ENCODE data around the gene ARMC7.
"Not testable (repeated sequence)": the region's sequence is repeated elsewhere in the genome, so short reads cannot be mapped to it uniquely, and the experiment has no call there.

Gene ARMC7

DNA sequence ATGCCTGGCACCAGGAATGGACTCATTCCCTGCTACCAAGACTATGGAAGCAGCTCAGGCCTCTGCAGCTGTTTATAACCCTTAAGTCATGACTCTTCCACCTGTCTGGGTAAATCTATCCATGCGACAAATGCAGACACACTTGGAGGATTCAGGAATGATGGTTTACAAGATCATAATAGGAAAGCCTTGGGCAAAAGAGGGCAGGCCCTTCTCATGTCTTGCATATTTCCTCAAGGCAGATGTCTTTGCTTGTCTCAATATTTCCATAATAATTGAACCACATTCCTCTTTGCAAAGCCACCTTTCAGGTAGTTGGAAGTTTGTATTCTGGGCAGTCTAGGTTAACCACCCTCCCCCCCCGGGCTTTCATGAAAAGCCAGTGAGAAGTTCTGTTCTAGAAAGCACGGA is 45.4 kb downstream of the ARMC7 start:
- FAIRE-seq, result no peak

DNA sequence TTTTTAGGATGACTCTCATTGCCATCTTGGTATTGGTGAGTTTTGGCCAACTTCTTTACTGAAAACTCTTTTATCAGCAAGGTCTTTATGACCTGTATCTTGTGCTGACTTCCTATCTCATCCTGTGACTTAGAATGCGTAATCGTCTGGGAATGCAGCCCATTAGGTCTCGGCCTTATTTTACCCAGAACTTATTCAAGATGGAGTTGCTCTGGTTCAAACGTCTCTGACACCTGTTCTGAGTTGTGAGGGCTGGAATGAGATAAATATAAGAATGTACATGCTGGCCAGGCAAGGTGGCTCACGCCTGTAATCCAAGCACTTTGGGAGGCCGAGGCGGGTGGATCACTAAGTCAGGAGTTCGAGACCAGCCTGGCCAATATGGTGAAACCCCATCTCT is 48.7 kb downstream of the ARMC7 start:
- FAIRE-seq, result not testable (repeated sequence)

DNA sequence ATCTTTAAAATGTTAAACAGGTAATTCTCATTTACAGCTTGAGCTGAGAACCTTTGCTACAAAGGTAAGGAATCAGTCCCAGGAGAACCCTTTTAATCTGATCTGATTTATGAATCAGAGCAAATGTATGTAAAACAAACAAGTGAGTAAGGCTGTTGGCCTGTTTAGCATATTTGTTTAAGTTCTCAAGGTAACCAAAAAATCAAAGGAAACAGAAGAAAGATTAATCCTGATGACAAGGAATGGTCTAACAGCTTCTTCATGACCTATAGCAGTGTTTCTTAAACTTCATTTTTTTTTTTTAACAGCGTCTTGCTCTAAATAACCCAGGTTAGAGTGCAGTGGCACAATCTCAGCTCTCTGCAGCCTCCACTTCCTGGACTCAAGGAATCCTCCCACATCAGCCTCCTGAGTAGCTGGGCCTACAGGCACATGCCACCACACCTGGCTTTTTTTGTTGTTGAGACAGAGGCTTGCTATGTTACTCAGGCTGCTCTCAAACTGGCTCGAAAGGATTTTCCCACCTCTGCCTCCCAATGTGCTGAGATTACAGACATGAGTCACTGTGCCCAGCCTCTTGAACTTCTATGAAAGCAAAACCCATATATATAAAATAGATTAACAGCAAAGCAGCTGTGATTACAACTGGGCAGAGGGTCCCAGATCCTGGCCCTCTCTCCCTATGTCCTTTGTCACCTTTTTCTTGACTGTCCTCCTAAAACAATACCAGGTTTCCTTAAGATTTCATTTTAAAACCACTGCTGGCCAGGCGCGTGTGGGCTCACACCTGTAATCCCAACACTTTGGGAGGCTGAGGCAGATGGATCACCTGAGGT is 49.6 kb downstream of the ARMC7 start:
- no peak for FAIRE-seq

- FAIRE-seq, result no peak
These were observed 50.4 kb downstream of the ARMC7 start for GRCh38 chr17:75160211-75160610.

DNA sequence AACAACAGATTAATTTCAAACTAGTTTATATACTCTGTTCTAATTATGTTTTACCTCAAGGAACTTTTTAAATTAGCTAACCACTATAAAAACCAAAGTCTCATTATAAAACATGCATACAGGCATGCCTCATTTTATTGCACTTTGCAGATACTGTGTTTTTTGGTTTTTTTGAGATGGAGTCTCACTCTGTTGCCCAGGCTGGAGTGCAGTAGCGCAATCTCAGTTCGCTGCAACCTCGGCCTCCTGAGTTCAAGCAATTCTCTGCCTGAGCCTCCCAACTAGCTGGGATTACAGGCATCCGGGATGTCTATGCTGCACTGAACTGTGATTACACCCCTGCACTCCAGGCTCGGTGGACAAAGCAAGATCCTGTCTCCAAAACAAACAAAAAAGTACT is 53.3 kb downstream of the ARMC7 start:
- FAIRE-seq, result no peak

- FAIRE-seq, result not testable (repeated sequence)
These were observed 54.8 kb downstream of the ARMC7 start for GRCh38 chr17:75164606-75165005.

GRCh38 chr17:75168998-75169397 is 59.2 kb downstream of the ARMC7 start:
- no peak for FAIRE-seq

- FAIRE-seq, result no peak
These were observed 63.8 kb downstream of the ARMC7 start for GRCh38 chr17:75173526-75173925.

- FAIRE-seq, result no peak
These were observed 65.2 kb downstream of the ARMC7 start for GRCh38 chr17:75174996-75175395.

DNA sequence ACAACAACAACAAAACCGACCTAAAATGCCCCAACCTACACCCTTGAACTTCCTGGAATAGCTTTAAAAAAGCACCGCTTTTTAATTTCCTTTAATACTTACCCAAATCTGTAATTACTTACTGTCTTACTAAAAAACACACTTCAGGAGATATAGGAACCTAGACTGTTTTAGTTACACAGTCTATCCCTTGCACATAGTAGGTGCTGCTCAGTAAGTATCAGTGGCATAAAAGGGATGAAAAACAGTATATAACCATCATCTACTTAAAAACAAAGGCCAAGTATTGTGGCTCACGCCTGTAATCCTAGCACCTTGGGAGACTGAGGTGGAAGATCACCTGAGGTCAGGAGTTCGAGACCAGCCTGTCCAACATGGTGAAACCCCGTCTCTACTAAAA is 66.9 kb downstream of the ARMC7 start:
- no peak for FAIRE-seq

DNA sequence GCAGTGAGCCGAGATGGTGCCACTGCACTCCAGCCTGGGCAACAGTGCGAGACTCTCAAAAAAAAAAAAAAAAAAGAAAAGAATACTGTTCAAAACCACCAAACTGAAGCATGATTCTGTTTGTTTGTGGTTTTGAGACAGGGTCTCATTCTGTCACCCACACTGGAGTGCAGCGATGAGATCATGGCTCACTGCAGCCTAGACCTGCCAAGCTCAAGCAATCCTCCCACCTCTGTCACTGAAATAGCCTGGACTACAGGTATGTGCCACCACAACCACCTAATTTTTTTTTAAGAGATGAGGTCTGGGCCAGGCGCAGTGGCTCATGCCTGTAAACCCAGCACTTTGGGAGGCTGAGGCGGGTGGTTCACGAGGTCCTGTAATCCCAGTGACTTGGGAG is 68.7 kb downstream of the ARMC7 start:
- no peak for FAIRE-seq

Data from endometrium (tissue), 2 donors.